BE2C (cell line): ENCODE measurements around the gene ETHE1.
"Not testable (repeated sequence)": the region's sequence is repeated elsewhere in the genome, so short reads cannot be mapped to it uniquely, and the experiment has no call there.

Experiments
- DNase-seq: peaks from one replicate; pipeline ENCODE4 v3.0.0-alpha.2; 2020
- H3K27me3 ChIP-seq: fragments of 250-450 bp; sonication (Bioruptor Pico); 2 replicates; pipeline ENCODE4 v1.5.1; 2020; ENCODE audit warnings: mild to moderate bottlenecking
- H3K36me3 ChIP-seq: fragments of 250-450 bp; sonication (Bioruptor Pico); 2 replicates; pipeline ENCODE4 v1.5.1; 2020; ENCODE audit warnings: mild to moderate bottlenecking
- H3K4me1 ChIP-seq: fragments of 250-450 bp; sonication (Bioruptor Pico); 2 replicates; pipeline ENCODE4 v1.5.1; 2020
- H3K4me3 ChIP-seq: 2 replicates; pipeline ENCODE4 v1.5.1; 2011; ENCODE audit warnings: low read depth, low read length
- H3K9me3 ChIP-seq: fragments of 250-450 bp; sonication (Bioruptor Pico); 2 replicates; pipeline ENCODE4 v1.5.1; 2020
- TF ChIP-seq, protein P1 (sequence below): IDR thresholded peaks from 2 replicates; pipeline ENCODE4 v1.5.1; 2012; ENCODE audit warnings: mild to moderate bottlenecking, low read depth, low read length

ETHE1 gene

GRCh38 chr19:43527860-43528622, 1.0 kb upstream of the ETHE1 start:
- Histone ChIP-seq H3K9me3 (no peaks in the 10 kb centered on the region), H3K36me3 (no peaks in the 10 kb centered on the region), H3K4me1 (no peaks in the 10 kb centered on the region), H3K27me3 (no peaks in the 10 kb centered on the region), H3K4me3 (no peak overlapping the region)
- no peak for DNase-seq
- TF ChIP-seq, protein P1, sequence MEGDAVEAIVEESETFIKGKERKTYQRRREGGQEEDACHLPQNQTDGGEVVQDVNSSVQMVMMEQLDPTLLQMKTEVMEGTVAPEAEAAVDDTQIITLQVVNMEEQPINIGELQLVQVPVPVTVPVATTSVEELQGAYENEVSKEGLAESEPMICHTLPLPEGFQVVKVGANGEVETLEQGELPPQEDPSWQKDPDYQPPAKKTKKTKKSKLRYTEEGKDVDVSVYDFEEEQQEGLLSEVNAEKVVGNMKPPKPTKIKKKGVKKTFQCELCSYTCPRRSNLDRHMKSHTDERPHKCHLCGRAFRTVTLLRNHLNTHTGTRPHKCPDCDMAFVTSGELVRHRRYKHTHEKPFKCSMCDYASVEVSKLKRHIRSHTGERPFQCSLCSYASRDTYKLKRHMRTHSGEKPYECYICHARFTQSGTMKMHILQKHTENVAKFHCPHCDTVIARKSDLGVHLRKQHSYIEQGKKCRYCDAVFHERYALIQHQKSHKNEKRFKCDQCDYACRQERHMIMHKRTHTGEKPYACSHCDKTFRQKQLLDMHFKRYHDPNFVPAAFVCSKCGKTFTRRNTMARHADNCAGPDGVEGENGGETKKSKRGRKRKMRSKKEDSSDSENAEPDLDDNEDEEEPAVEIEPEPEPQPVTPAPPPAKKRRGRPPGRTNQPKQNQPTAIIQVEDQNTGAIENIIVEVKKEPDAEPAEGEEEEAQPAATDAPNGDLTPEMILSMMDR: no peak

GRCh38 chr19:43525836-43526771, 897 bp downstream of the ETHE1 start:
- Histone ChIP-seq H3K4me1 (no peaks in the 10 kb centered on the region), H3K36me3 (no peaks in the 10 kb centered on the region), H3K4me3 (peak overlapping the region; percentile 63), H3K27me3 (no peaks in the 10 kb centered on the region), H3K9me3 (no peaks in the 10 kb centered on the region)
- TF ChIP-seq, protein P1: no peak
- DNase-seq: no peak

DNA sequence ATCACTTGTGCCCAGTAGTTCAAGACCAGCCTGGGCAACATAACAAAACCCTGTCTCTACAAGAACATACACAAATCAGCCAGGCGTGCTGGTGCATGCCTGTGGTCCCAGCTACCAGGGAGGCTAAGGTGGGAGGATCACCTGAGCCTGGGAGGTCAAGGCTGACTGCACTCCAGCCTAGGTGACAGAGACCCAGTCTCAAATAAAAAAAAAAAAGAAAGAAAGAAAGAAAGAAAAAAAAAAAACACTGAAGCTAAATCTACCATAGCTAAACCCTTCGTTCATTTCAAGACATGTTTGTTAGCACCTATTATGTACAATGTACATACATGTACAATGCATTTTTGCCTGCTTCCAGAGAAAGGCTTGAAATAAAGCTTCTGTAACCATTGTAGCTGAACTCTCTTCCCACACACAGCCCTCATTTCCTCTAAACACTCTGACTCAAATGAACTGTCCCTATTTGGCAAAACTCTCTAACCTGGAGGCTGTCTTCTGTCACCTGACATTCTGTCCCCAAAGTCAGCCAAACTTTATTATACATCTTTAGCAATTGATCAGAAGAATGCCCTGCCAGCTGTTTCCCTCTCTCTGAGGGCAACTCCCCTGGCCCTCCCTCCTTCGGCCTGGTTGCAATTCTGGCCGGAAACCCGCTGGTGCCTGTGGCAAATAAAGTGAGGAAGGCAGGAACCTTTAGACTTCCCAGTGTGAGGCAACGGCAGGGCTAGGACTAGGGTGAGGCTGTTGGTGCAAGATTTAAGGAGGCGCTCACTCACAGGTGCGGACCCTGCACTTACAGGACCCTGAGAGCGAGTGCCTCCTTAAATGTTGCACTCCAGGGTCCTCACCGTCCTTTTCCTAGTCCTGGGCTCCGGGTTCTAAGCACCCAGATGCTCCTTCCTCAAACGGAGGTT, 1.8 kb downstream of the ETHE1 start:
- TF ChIP-seq, protein P1: no peak
- no peak overlapping the region for H3K4me3 ChIP-seq
- H3K4me1 ChIP-seq: no peaks in the 10 kb centered on the region
- DNase-seq: no peak
- H3K36me3 ChIP-seq: no peaks in the 10 kb centered on the region
- no peaks in the 10 kb centered on the region for H3K27me3 ChIP-seq
- no peaks in the 10 kb centered on the region for H3K9me3 ChIP-seq

- not testable (repeated sequence) for H3K4me3 ChIP-seq, DNase-seq, H3K27me3 ChIP-seq, H3K36me3 ChIP-seq, H3K9me3 ChIP-seq, H3K4me1 ChIP-seq
Observed at GRCh38 chr19:43523696-43524095, 3.3 kb downstream of the ETHE1 start.

DNA sequence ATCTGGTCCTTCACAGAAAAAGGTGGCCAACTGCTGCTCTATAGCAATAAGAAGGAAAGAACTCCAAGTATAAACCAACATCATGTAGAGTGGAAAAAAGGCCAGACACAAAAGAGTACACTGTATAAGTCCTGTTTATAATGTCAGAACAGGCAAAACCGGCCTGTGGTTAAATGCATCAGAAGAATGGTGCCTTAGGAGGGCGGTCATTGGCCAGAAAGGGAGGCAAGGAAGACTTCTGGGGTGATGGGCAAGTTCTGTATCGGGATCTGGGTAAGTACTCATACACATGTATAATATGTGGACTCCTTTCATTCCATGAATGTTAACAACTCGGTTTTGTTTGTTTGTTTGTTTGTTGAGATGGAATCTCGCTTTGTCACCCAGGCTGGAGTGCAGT, 4.1 kb downstream of the ETHE1 start:
- Histone ChIP-seq H3K27me3 (no peaks in the 10 kb centered on the region), H3K4me3 (no peak overlapping the region), H3K9me3 (no peaks in the 10 kb centered on the region), H3K36me3 (no peaks in the 10 kb centered on the region), H3K4me1 (no peaks in the 10 kb centered on the region)
- no peak for DNase-seq
- TF ChIP-seq, protein P1: no peak
